B cell (primary cell): ENCODE data around the gene SUPT5H. TPM values are rescaled to one million over a fixed set of nuclear protein-coding genes. Genes with fewer than 3 reads are reported as not detected.
A peak's percentile ranks its signal among the peaks of the same experiment; 100 is the strongest.

Source experiments
- ATAC-seq: fragments of 200-7000 bp; cut with Tn5 transposase; one replicate; pipeline ENCODE4 v1.10.0; 2021; ENCODE audit warnings: low read depth, mild to moderate bottlenecking, moderate number of reproducible peaks, moderate library complexity
- CTCF ChIA-PET: fragments of 350-600 bp; sonication (Branson Sonifier 250); formaldehyde crosslinking; loops from one replicate; lab custom pipeline; 2021; ENCODE audit warnings: antibody characterized with exemption, inconsistent platforms; lab: Charles Lee
- POLR2A ChIA-PET: fragments of 350-600 bp; sonication (Branson Sonifier 250); formaldehyde crosslinking; loops from one replicate; lab custom pipeline; 2021; ENCODE audit warnings: antibody characterized with exemption; lab: Charles Lee
- DNase-seq: peaks from one replicate; pipeline ENCODE4 v3.0.0; 2013
- H2AFZ ChIP-seq: 2 replicates; pipeline ENCODE4 v1.6.1; 2012; ENCODE audit warnings: mild to moderate bottlenecking, low read depth, low read length; ENCODE audit not compliant: insufficient read depth, poor library complexity, severe bottlenecking
- H3K27ac ChIP-seq, 2 donors: 1 replicate in 1 of 2; 2 replicates in 1 of 2; pipeline ENCODE4 v1.5.1; 2012 to 2013; ENCODE audit warnings: low read length in 2 of 2, mild to moderate bottlenecking in 2 of 2, moderate library complexity in 1 of 2
- H3K27me3 ChIP-seq, 4 experiments: fragments of 200-600 bp in 1 of 4; sonication (generic) in 1 of 4; replicated peaks in 1 of 4; 1 replicate in 2 of 4; 2 replicates in 2 of 4; pipeline versions ENCODE4 v1.6.1 to v1.7.0; 2013 to 2016; ENCODE audit warnings: low read length in 3 of 4, mild to moderate bottlenecking in 2 of 4, mixed read lengths in 1 of 4, moderate library complexity in 1 of 4; ENCODE audit not compliant: insufficient read depth in 4 of 4, control insufficient read depth in 3 of 4; ENCODE audit errors: control extremely low read depth in 1 of 4
- H3K36me3 ChIP-seq, 2 experiments: replicated peaks in 1 of 2; 1 replicate in 1 of 2; 2 replicates in 1 of 2; pipeline versions ENCODE4 v1.6.1 to v1.7.1; 2013; ENCODE audit warnings: low read length in 1 of 2; ENCODE audit not compliant: insufficient read depth in 2 of 2, control insufficient read depth in 1 of 2; ENCODE audit errors: control extremely low read depth in 1 of 2, extremely low read depth in 1 of 2
- H3K4me1 ChIP-seq, 2 donors: fragments of 200-600 bp in 1 of 2; sonication (generic) in 1 of 2; 1 replicate in 1 of 2; 2 replicates in 1 of 2; pipeline versions ENCODE4 v1.5.1 to v1.6.1; 2013 to 2017; ENCODE audit warnings: low read length in 2 of 2; ENCODE audit not compliant: control insufficient read depth in 2 of 2, insufficient read depth in 2 of 2
- H3K4me2 ChIP-seq: replicated peaks from 2 replicates; pipeline ENCODE3; 2012; ENCODE audit warnings: mild to moderate bottlenecking, low read depth, low read length; ENCODE audit not compliant: poor library complexity, severe bottlenecking
- H3K4me3 ChIP-seq, 5 experiments: fragments of 200-600 bp in 1 of 5; sonication (generic) in 1 of 5; 1 replicate in 3 of 5; 2 replicates in 2 of 5; pipeline versions ENCODE4 v1.5.1 to v1.7.0; 2011 to 2016; ENCODE audit warnings: low read length in 4 of 5, mild to moderate bottlenecking in 4 of 5, low read depth in 2 of 5, control low read depth in 1 of 5, moderate library complexity in 1 of 5; ENCODE audit not compliant: insufficient read depth in 1 of 5; ENCODE audit errors: control extremely low read depth in 1 of 5, extremely low read depth in 1 of 5
- H3K79me2 ChIP-seq: fragments of 200-600 bp; sonication (generic); one replicate; pipeline ENCODE4 v1.6.0; 2016; ENCODE audit warnings: low read length; ENCODE audit not compliant: control insufficient read depth, insufficient read depth
- H3K9ac ChIP-seq: fragments of 200-600 bp; sonication (generic); 2 replicates; pipeline ENCODE4 v1.6.1; 2017; ENCODE audit warnings: mild to moderate bottlenecking, low read length, moderate library complexity
- H3K9me3 ChIP-seq, 3 donors: one replicate each; pipeline versions ENCODE4 v1.6.1 to v1.7.1; 2013; ENCODE audit warnings: low read length in 2 of 3; ENCODE audit not compliant: control insufficient read depth in 2 of 3, insufficient read depth in 1 of 3; ENCODE audit errors: control extremely low read depth in 1 of 3
- H4K20me1 ChIP-seq: 2 replicates; pipeline ENCODE4 v1.6.0; 2012; ENCODE audit warnings: mild to moderate bottlenecking, low read length; ENCODE audit not compliant: insufficient read depth, control insufficient read depth, poor library complexity, severe bottlenecking
- H3K27ac Mint-ChIP-seq: one replicate; pipeline ENCODE4 v1.8.0; 2021; ENCODE audit warnings: mixed read lengths
- H3K27me3 Mint-ChIP-seq: one replicate; pipeline ENCODE4 v1.8.0; 2021; ENCODE audit warnings: mixed read lengths
- H3K4me1 Mint-ChIP-seq: one replicate; pipeline ENCODE4 v1.8.0; 2021; ENCODE audit warnings: mixed read lengths
- H3K4me3 Mint-ChIP-seq: one replicate; pipeline ENCODE4 v1.8.0; 2021; ENCODE audit warnings: mixed read lengths
- H3K9me3 Mint-ChIP-seq: one replicate; pipeline ENCODE4 v1.8.0; 2022; ENCODE audit warnings: mixed read lengths; ENCODE audit not compliant: insufficient read depth
- CTCF ChIP-seq: fragments of 200-600 bp; IDR thresholded peaks from one replicate; pipeline ENCODE4 v1.8.0; 2022; ENCODE audit warnings: antibody characterized with exemption, mild to moderate bottlenecking
- EZH2 ChIP-seq: IDR thresholded peaks from 2 replicates; pipeline ENCODE4 v1.6.1; 2012; ENCODE audit warnings: borderline replicate concordance, low read depth, mild to moderate bottlenecking, moderate library complexity, low read length; ENCODE audit not compliant: insufficient read depth, poor library complexity, severe bottlenecking
- WGBS: methylation state at CpG from one replicate; pipeline ENCODE4 v1.1.5; 2013; ENCODE audit warnings: missing lambda C conversion rate; ENCODE audit not compliant: insufficient coverage; 5-methylcytosine and 5-hydroxymethylcytosine counted together
- intact Hi-C: fragments of 100-400 bp; cut with micrococcal nuclease; formaldehyde crosslinking; loops from one replicate; pipeline ENCODE4 v1.10.0; 2022
- polyA plus RNA-seq: library from polyadenylated mRNA; depleted of rRNA; stranded (reverse); fragments of >200 nt; gene quantifications from 2 replicates; pipeline ENCODE4 v1.2.3, GENCODE V29; 2012
- total RNA-seq, 2 donors: library from RNA; stranded (reverse); fragments of 120-200 nt in 1 of 2; gene quantifications; 1 replicate in 1 of 2; 2 replicates in 1 of 2; pipeline versions ENCODE4 v1.2.3 to v1.2.4, GENCODE V29; 2013 to 2022

Gene SUPT5H
- total and polyA plus RNA-seq, 2 donors (not counting 1 experiment from before 2014, with no cell fraction given), result 119 to 203 TPM

GRCh38 chr19:39480337-39481228 lies 35.2 kb downstream of the SUPT5H start, which contains the start of gene TIMM50:
Gene TIMM50 (plus strand): TSS chr19:39480838. CDS start chr19:39480854, 16 bp downstream.
- intact Hi-C loops, result loop anchor here (1.0 to 2.0 kb wide), 4 partner anchors 18 to 68 kb away; partner anchors contain the start of genes DLL3, PLEKHG2 and SUPT5H
- peak within 1 kb of the TSS; percentile 89 for H3K4me2 ChIP-seq
- Mint-ChIP-seq H3K4me1 (peaks cover 25% of the 10 kb centered on the region), H3K27ac (peak within 1 kb of the TSS; percentile 94), H3K4me3 (peak within 1 kb of the TSS; percentile 96), H3K9me3 (no peaks in the 10 kb centered on the region), H3K27me3 (no peaks in the 10 kb centered on the region)
- WGBS, result under 1% methylated on average over 55 of the region's 62 CpGs
- H3K9me3 ChIP-seq, result no peaks in the 10 kb centered on the region
- no peaks in the 10 kb centered on the region for H3K27me3 ChIP-seq
- H3K27ac ChIP-seq, result peak within 1 kb of the TSS; percentile 67 to 84
- H2AFZ ChIP-seq, result peak within 1 kb of the TSS; percentile 91
- H3K36me3 ChIP-seq, result peaks cover 4 to 17% of the 10 kb centered on the region in 2 experiments
- TF ChIP-seq EZH2 (no peak), CTCF (no peak)
- peak within 1 kb of the TSS; percentile 93 for H3K9ac ChIP-seq
- H3K4me1 ChIP-seq, result peaks cover 14 to 21% of the 10 kb centered on the region in 2 donors
- H3K4me3 ChIP-seq, result peak within 1 kb of the TSS; percentile 65 to 95 (median 89)
- H4K20me1 ChIP-seq, result no peaks in the 10 kb centered on the region
- POLR2A ChIA-PET, result interaction anchor here (0.6 to 1.2 kb wide), 6 partner anchors 35 to 718 kb away, joined by 3 to 8 read pairs (median 4); partner anchors contain the start of genes RPS16, SAMD4B and SUPT5H
- ATAC-seq (peak; percentile 99), DNase-seq (peak; percentile 95)
- peaks cover 24% of the 10 kb centered on the region for H3K79me2 ChIP-seq
- CTCF ChIA-PET, result no interaction called here

- Histone ChIP-seq H2AFZ (peak overlapping the region; percentile 91), H3K79me2 (peaks cover 24% of the 10 kb centered on the region), H3K4me3 (peak overlapping the region; percentile 43 to 95 (median 89)), H3K9ac (peak overlapping the region; percentile 93), H3K36me3 (peaks cover 4 to 17% of the 10 kb centered on the region in 2 experiments), H3K27ac (peak overlapping the region; percentile 67 to 84), H3K4me1 (peaks cover 14 to 21% of the 10 kb centered on the region in 2 donors), H3K4me2 (peak overlapping the region; percentile 89), H3K27me3 (no peaks in the 10 kb centered on the region), H3K9me3 (no peaks in the 10 kb centered on the region), H4K20me1 (no peaks in the 10 kb centered on the region)
- H3K9me3 Mint-ChIP-seq, result no peaks in the 10 kb centered on the region
- intact Hi-C loops, result loop anchor here (2.0 kb wide), 1 partner anchor 18 kb away; the partner anchor contains the start of gene DLL3
- H3K27ac Mint-ChIP-seq, result peak overlapping the region; percentile 94
- H3K4me1 Mint-ChIP-seq, result peaks cover 25% of the 10 kb centered on the region
- DNase-seq, result no peak
- ChIA-PET POLR2A (interaction anchor here (0.6 to 1.2 kb wide), 5 partner anchors 36 to 623 kb away, joined by 3 to 8 read pairs (median 4); partner anchors contain the start of genes RPS16, SAMD4B and SUPT5H), CTCF (no interaction called here)
- H3K27me3 Mint-ChIP-seq, result no peaks in the 10 kb centered on the region
- peak overlapping the region; percentile 96 for H3K4me3 Mint-ChIP-seq
- 4% methylated on average over 7 of the region's 12 CpGs for WGBS
- ATAC-seq, result no peak
- TF ChIP-seq CTCF, result no peak
These were observed 35.8 kb downstream of the SUPT5H start for GRCh38 chr19:39481229-39481545.
